SU-DHL-6 (cell line): Measurements from ENCODE around the gene BLTP3B.
"Not testable (repeated sequence)": the region's sequence is repeated elsewhere in the genome, so short reads cannot be mapped to it uniquely, and the experiment has no call there.

Source experiments
- EZH2phosphoT487 ChIP-seq: fragments of 200-600 bp; sonication (generic), shearing (Covaris generic); conservative IDR thresholded peaks from 2 replicates; pipeline ENCODE4 v1.6.1; 2018; ENCODE audit warnings: mild to moderate bottlenecking, antibody characterized with exemption, low read length, moderate library complexity, mixed read lengths
- TF ChIP-seq, protein P1 (sequence below): fragments of 200-600 bp; sonication (generic); IDR thresholded peaks from one replicate; pipeline ENCODE4 v1.5.1; 2017; ENCODE audit warnings: antibody characterized with exemption, mild to moderate bottlenecking, low read length, moderate library complexity; ENCODE audit not compliant: insufficient read depth, poor library complexity, severe bottlenecking

DNA sequence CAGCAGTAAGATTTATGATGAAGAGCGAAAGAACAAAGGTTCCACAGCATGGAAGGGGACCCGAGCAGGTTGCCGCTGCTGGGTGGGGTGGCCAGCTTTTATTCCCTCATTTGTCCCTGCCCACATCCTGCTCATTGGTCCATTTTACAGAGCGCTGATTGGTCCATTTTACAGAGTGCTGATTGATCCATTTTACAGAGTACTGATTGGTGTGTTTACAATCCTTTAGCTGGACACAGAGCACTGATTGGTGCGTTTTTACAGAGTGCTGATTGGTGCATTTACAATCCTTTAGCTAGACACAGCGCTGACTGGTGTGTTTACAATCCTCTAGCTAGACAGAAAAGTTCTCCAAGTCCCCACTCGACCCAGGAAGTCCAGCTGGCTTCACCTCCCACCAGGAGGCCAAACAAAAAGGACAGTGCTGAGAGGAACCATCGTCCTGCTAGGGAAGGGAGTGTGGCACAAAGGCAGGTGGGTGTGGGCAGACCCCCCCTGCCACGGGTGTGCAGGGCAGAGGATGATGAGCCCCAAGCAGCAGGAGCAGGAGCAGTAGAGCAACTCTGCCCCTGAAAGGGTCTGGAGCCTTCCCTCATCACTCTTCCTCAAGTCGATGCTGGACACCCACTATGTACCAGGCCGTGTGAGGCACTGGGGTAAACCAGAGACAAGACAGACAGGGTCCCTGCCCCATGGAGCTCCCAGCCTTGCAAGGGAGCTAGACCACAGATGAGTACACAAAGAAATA, 46.4 kb upstream of the BLTP3B start:
- TF ChIP-seq, protein P1, sequence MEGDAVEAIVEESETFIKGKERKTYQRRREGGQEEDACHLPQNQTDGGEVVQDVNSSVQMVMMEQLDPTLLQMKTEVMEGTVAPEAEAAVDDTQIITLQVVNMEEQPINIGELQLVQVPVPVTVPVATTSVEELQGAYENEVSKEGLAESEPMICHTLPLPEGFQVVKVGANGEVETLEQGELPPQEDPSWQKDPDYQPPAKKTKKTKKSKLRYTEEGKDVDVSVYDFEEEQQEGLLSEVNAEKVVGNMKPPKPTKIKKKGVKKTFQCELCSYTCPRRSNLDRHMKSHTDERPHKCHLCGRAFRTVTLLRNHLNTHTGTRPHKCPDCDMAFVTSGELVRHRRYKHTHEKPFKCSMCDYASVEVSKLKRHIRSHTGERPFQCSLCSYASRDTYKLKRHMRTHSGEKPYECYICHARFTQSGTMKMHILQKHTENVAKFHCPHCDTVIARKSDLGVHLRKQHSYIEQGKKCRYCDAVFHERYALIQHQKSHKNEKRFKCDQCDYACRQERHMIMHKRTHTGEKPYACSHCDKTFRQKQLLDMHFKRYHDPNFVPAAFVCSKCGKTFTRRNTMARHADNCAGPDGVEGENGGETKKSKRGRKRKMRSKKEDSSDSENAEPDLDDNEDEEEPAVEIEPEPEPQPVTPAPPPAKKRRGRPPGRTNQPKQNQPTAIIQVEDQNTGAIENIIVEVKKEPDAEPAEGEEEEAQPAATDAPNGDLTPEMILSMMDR: not testable (repeated sequence)
- not testable (repeated sequence) for TF ChIP-seq EZH2phosphoT487
